NCI-H2196 treated with DMSO at 0.1 percent for 48 hours (cell line): ENCODE measurements around the gene ASIC2.

Experiments
- DNase-seq: peaks from one replicate; lab custom pipeline; 2025; ENCODE audit not compliant: unreplicated experiment; lab: John Stamatoyannopoulos, UW

The ASIC2 gene

GRCh38 chr17:33207231-33207630 is 85.9 kb downstream of the ASIC2 start:
- no peak for DNase-seq

- no peak for DNase-seq
Measured at GRCh38 chr17:33205552-33205951, 87.5 kb downstream of the ASIC2 start.

- DNase-seq: no peak
Measured at GRCh38 chr17:33204701-33205100, 88.4 kb downstream of the ASIC2 start.

- DNase-seq: no peak
Measured at GRCh38 chr17:33204156-33204555, 88.9 kb downstream of the ASIC2 start.

GRCh38 chr17:33202796-33203495 is 90.1 kb downstream of the ASIC2 start:
- DNase-seq: no peak

- no peak for DNase-seq
Measured at GRCh38 chr17:33202021-33202420, 91.1 kb downstream of the ASIC2 start.

- DNase-seq: no peak
Measured at GRCh38 chr17:33201283-33201682, 91.8 kb downstream of the ASIC2 start.

GRCh38 chr17:33200587-33200986 is 92.5 kb downstream of the ASIC2 start:
- no peak for DNase-seq

- no peak for DNase-seq
Measured at GRCh38 chr17:33199571-33200510, 93.3 kb downstream of the ASIC2 start.

- DNase-seq: no peak
Measured at GRCh38 chr17:33198954-33199353, 94.1 kb downstream of the ASIC2 start.

- DNase-seq: no peak
Measured at GRCh38 chr17:33197342-33197741, 95.8 kb downstream of the ASIC2 start.

- no peak for DNase-seq
Measured at GRCh38 chr17:33196883-33197282, 96.2 kb downstream of the ASIC2 start.

- no peak for DNase-seq
Measured at GRCh38 chr17:33192951-33193911, 99.9 kb downstream of the ASIC2 start.

GRCh38 chr17:33183487-33184026 is 109.5 kb downstream of the ASIC2 start:
- no peak for DNase-seq

GRCh38 chr17:33179151-33179550 is 113.9 kb downstream of the ASIC2 start:
- no peak for DNase-seq

- no peak for DNase-seq
Measured at GRCh38 chr17:33178681-33179080, 114.4 kb downstream of the ASIC2 start.

- no peak for DNase-seq
Measured at GRCh38 chr17:33175562-33175961, 117.5 kb downstream of the ASIC2 start.

- DNase-seq: no peak
Measured at GRCh38 chr17:33171931-33172330, 121.2 kb downstream of the ASIC2 start.

GRCh38 chr17:33169580-33170285 is 123.4 kb downstream of the ASIC2 start:
- DNase-seq: no peak

GRCh38 chr17:33167736-33168135 is 125.4 kb downstream of the ASIC2 start:
- no peak for DNase-seq
